Spleen (tissue), 7 donors: ENCODE data around the gene DBH.

Experiments
- POLR2A ChIP-seq, 3 donors: fragments of 450-650 bp; IDR thresholded peaks; one replicate each; pipeline ENCODE4 v1.5.1; 2017; ENCODE audit warnings: antibody characterized with exemption in 3 of 3, mild to moderate bottlenecking in 1 of 3
- POLR2AphosphoS5 ChIP-seq, 3 donors: sonication (generic); formaldehyde crosslinking; IDR thresholded peaks; one replicate each; pipeline ENCODE4 v1.5.1; 2017; ENCODE audit warnings: antibody characterized with exemption in 3 of 3
- TF ChIP-seq, protein P1 (sequence below), 11 experiments: fragments of 200-600 bp in 7 of 11; fragments of 450-650 bp in 4 of 11; sonication (generic) in 4 of 11; IDR thresholded peaks in 8 of 11; conservative IDR thresholded peaks in 3 of 11; 1 replicate in 7 of 11; 2 replicates in 4 of 11; pipeline versions ENCODE4 v1.4.0 to v1.8.0; 2016 to 2021; ENCODE audit warnings: antibody characterized with exemption in 11 of 11, inconsistent platforms in 4 of 11, mild to moderate bottlenecking in 1 of 11
- donor health status: DM: no; HTN: no; CAD: no; lungs with moderate emphysema.
- donor health status: DM: no; HTN: no; CAD: no.
- donor health status: DM: no; HTN: no; CAD: no.

DNA sequence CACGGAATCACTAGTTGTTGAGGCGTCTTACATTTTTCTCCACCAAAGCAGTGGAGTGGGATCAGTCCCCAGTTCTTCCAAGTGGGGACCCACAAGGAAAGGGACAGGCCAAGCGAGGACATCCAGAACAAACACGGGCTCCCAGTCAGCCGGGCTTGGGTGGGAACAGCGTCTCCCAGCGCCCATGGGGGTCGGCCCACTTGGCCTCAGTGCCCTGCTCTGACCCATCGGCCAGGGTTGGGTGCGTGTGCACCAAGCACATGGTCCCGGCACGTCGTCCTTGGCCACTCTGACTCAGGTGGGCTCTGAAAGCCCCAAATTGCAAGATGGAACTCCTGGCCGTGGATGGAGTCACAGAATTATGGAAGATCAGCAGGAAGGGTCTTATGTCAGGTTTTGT is 37.9 kb downstream of the DBH start:
- TF ChIP-seq, protein P1, sequence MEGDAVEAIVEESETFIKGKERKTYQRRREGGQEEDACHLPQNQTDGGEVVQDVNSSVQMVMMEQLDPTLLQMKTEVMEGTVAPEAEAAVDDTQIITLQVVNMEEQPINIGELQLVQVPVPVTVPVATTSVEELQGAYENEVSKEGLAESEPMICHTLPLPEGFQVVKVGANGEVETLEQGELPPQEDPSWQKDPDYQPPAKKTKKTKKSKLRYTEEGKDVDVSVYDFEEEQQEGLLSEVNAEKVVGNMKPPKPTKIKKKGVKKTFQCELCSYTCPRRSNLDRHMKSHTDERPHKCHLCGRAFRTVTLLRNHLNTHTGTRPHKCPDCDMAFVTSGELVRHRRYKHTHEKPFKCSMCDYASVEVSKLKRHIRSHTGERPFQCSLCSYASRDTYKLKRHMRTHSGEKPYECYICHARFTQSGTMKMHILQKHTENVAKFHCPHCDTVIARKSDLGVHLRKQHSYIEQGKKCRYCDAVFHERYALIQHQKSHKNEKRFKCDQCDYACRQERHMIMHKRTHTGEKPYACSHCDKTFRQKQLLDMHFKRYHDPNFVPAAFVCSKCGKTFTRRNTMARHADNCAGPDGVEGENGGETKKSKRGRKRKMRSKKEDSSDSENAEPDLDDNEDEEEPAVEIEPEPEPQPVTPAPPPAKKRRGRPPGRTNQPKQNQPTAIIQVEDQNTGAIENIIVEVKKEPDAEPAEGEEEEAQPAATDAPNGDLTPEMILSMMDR (IDR thresholded peaks at IDR 0.05 in 8 of 11, conservative IDR thresholded peaks at IDR 0.05 in 3 of 11), result no peak
- no peak for TF ChIP-seq POLR2A (IDR thresholded peaks at IDR 0.05)
- no peak for TF ChIP-seq POLR2AphosphoS5 (IDR thresholded peaks at IDR 0.05)
